ENCODE results near the gene MAD1L1.

Gene MAD1L1

GRCh38 chr7:2278026-2278425, 45.3 kb upstream of the MAD1L1 start (continued):
- TF ChIP-seq TSHZ2 (CRISPR knock-in tag; IDR thresholded peaks at IDR 0.05) (no peak), CSDC2 (CRISPR knock-in tag; IDR thresholded peaks at IDR 0.05) (no peak), BACH2 (CRISPR knock-in tag; IDR thresholded peaks at IDR 0.05; ENCODE audit: borderline replicate concordance) (no peak), SNAI2 (CRISPR knock-in tag; IDR thresholded peaks at IDR 0.05) (no peak)

GRCh38 chr7:2276107-2276506, 43.4 kb upstream of the MAD1L1 start:
- ATAC-seq = no peak
- TF ChIP-seq ZC3H10 (CRISPR knock-in tag; IDR thresholded peaks at IDR 0.05) (no peak), OSR1 (CRISPR knock-in tag; IDR thresholded peaks at IDR 0.05) (no peak), CREB5 (CRISPR knock-in tag; IDR thresholded peaks at IDR 0.05; ENCODE audit: low read depth) (no peak), ZFP3 (CRISPR knock-in tag; IDR thresholded peaks at IDR 0.05) (no peak), PATZ1 (CRISPR knock-in tag; IDR thresholded peaks at IDR 0.05; ENCODE audit: borderline replicate concordance) (no peak)

- no peak for TF ChIP-seq GLIS3 (CRISPR knock-in tag; IDR thresholded peaks at IDR 0.05)
- TF ChIP-seq PATZ1 (CRISPR knock-in tag; IDR thresholded peaks at IDR 0.05; ENCODE audit: borderline replicate concordance) = no peak
- TF ChIP-seq PPARA (CRISPR knock-in tag; IDR thresholded peaks at IDR 0.05; ENCODE audit: borderline replicate concordance) = no peak
- TF ChIP-seq ESRRG (CRISPR knock-in tag; IDR thresholded peaks at IDR 0.05) = no peak
- no peak for TF ChIP-seq ZNF8 (CRISPR knock-in tag; IDR thresholded peaks at IDR 0.05)
- TF ChIP-seq CSRNP3 (CRISPR knock-in tag; IDR thresholded peaks at IDR 0.05) = no peak
- TF ChIP-seq CREB5 (CRISPR knock-in tag; IDR thresholded peaks at IDR 0.05; ENCODE audit: low read depth) = no peak
- TF ChIP-seq TSHZ2 (CRISPR knock-in tag; IDR thresholded peaks at IDR 0.05) = no peak
- TF ChIP-seq ZFP30 (CRISPR knock-in tag; IDR thresholded peaks at IDR 0.05) = no peak
- no peak for TF ChIP-seq ARNTL (CRISPR knock-in tag; IDR thresholded peaks at IDR 0.05; ENCODE audit: borderline replicate concordance, low read depth)
- no peak for TF ChIP-seq ZC3H10 (CRISPR knock-in tag; IDR thresholded peaks at IDR 0.05)
- TF ChIP-seq POU6F1 (CRISPR knock-in tag; IDR thresholded peaks at IDR 0.05; ENCODE audit: borderline replicate concordance, low read depth) = no peak
- no peak for TF ChIP-seq OSR1 (CRISPR knock-in tag; IDR thresholded peaks at IDR 0.05)
- TF ChIP-seq ISL1 (CRISPR knock-in tag; IDR thresholded peaks at IDR 0.05) = no peak
- no peak for ATAC-seq
Observed at GRCh38 chr7:2275101-2275500, 42.4 kb upstream of the MAD1L1 start.

All from SK-N-SH treated with all-trans-retinoic acid at 6 μM for 48 hours (cell line).